RWPE1 (cell line): ENCODE data around the gene AKT1.

Experiments used
- CTCF ChIA-PET: fragments of 350-600 bp; sonication (Branson Sonifier 250); formaldehyde crosslinking; extraction: SDS; loops from one replicate; lab custom pipeline; 2021; lab: Yijun Ruan, JAX
- POLR2A ChIA-PET: fragments of 400-600 bp; formaldehyde crosslinking; extraction: SDS; loops from one replicate; lab custom pipeline; 2020; ENCODE audit warnings: antibody characterized with exemption; ENCODE audit not compliant: low non-redundant PET; lab: Yijun Ruan, JAX
- DNase-seq: peaks from one replicate; pipeline ENCODE4 v3.0.0; 2012; ENCODE audit warnings: low spot score
- H3K27ac ChIP-seq: fragments of 450-650 bp; 2 replicates; pipeline ENCODE4 v1.5.1; 2017
- TF ChIP-seq, protein P1 (sequence below): fragments of 450-650 bp; conservative IDR thresholded peaks from 2 replicates; pipeline ENCODE4 v1.5.1; 2017; ENCODE audit warnings: low read depth, mild to moderate bottlenecking

Gene AKT1

GRCh38 chr14:104766256-104766862, 29.2 kb downstream of the AKT1 start:
- ChIA-PET CTCF (interaction anchor here (0.7 to 1.0 kb wide), 2 partner anchors 41 to 60 kb away, joined by 3 to 4 read pairs; no protein-coding TSS in a partner anchor), POLR2A (no interaction called here)
- H3K27ac ChIP-seq = no peak overlapping the region
- DNase-seq = no peak
- TF ChIP-seq, protein P1, sequence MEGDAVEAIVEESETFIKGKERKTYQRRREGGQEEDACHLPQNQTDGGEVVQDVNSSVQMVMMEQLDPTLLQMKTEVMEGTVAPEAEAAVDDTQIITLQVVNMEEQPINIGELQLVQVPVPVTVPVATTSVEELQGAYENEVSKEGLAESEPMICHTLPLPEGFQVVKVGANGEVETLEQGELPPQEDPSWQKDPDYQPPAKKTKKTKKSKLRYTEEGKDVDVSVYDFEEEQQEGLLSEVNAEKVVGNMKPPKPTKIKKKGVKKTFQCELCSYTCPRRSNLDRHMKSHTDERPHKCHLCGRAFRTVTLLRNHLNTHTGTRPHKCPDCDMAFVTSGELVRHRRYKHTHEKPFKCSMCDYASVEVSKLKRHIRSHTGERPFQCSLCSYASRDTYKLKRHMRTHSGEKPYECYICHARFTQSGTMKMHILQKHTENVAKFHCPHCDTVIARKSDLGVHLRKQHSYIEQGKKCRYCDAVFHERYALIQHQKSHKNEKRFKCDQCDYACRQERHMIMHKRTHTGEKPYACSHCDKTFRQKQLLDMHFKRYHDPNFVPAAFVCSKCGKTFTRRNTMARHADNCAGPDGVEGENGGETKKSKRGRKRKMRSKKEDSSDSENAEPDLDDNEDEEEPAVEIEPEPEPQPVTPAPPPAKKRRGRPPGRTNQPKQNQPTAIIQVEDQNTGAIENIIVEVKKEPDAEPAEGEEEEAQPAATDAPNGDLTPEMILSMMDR = no peak

DNA sequence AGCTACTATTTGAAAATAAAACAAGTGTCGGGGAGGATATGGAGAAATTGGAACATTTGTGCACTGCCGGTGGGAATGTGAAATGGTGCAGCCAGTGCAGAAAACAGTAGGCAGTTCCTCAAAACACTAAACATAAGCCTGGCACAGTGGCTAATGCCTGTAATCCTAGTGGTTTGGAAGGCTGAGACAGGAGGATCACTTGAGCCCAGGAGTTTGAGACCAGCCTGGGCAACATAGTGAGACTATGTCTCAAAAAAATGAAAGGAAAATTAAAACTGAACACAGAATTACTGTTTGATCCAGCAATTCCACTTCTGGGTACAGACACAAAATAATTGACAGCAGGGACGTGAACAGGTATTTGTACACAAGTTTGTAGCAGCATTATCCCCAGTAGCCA, 30.0 kb downstream of the AKT1 start:
- ChIA-PET CTCF (no interaction called here), POLR2A (no interaction called here)
- no peak for DNase-seq
- TF ChIP-seq, protein P1 = no peak
- no peak overlapping the region for H3K27ac ChIP-seq

DNA sequence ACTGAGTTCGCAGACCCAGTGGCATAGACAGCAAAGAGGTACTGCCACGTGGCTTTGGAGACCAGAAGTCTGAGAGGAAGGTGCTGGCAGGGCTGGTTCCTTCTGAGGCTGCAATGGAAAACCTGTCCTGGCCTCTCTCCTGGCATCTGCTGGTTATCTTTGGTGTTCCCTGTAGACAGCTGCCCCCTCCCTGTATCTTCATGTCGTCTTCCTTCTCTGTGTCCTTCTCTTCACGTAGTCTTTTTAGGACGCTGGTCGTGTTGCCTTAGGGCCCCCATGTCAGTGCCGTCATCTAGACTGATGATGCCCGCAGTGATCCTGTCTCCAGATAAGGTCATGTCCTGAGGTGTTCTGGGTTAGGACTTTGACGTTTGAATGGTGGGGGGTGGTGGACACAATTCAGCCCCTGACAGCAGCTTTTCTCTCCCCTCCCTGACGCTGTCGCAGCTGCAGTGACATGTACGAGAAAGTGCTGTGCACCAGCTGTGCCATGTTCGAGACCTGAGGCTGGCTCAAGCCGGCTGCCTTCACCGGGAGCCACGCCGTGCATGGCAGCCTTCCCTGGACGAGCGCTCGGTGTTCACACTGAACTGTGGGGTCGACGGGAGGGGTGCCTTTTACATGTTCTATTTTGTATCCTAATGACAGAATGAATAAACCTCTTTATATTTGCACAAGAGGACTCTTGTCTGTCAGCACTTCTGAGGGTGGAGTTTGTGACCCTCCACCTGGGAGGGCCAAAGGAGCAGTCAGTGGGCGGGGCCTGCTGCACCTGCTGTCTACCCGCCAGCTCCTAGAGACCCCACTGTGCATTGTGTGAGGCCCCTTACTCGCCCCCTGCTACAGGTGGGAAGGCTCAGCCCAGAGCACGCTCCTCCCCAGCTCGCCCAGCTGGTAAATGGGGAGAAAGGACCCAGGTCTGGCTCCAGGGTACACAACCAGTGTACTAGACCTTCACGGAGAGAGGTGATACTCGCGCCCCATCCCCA, 36.3 kb downstream of the AKT1 start:
- ChIA-PET CTCF (interaction anchor here (1.0 kb wide), 1 partner anchor 9 kb away, joined by 3 read pairs; no protein-coding TSS in a partner anchor), POLR2A (no interaction called here)
- peak overlapping the region; percentile 31 for H3K27ac ChIP-seq
- TF ChIP-seq, protein P1 = no peak
- no peak for DNase-seq

DNA sequence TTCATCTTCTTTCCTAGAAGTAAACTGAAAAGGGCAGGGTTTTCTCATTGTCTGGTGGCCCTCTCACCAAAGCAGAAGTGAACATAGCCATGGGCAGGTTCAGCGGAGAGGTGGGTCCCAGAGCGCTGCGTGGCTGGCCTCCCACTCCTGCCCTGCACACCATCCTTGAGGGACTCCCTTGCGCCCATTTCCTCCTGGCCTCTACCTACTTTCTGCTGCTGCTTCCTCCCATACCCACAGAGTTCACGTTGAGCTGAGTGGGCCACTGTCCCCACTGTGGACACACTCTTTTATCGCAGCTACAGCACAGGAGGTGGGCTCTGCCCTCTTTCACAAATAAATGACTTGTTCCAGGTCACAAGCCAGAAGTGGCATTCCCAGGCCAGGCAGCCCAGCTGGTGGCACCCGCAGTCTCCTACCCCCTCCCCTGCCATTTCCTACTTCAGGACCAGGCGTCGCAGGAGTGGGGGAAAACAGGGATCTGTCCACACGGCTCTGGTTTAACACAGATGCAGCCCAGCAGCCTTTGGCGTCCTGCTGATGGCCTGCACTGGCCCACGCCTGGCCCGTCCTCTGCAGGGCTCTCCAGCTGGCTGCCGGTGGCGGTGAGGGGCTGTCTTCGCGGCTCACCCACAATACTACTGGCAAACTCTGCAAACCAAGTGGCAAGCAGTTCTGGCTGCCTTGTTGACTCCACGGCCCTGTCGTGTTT, 37.7 kb downstream of the AKT1 start:
- TF ChIP-seq, protein P1 = no peak
- CTCF ChIA-PET = no interaction called here
- DNase-seq = no peak
- peak overlapping the region; percentile 31 for H3K27ac ChIP-seq
- POLR2A ChIA-PET = no interaction called here

DNA sequence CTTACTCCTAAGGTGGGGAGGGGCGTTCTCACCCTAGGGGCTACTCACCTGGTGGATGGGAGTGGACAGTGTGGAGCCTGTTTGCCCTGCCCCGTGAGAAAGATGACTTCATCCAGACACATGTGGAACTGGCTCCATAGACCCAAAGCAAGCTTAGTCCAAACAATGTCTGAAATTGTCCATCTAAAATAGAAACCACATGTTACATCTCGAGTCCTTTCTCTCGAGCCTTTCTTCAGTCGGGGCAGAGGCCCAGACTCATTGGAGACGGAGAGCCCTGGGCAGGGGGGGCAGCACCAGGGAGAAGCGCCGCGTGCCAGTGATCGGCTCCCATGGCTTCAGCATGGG, 38.3 kb downstream of the AKT1 start:
- DNase-seq = no peak
- TF ChIP-seq, protein P1 = no peak
- ChIA-PET CTCF (interaction anchor here (0.6 kb wide), 1 partner anchor 11 kb away, joined by 3 read pairs; no protein-coding TSS in a partner anchor), POLR2A (no interaction called here)
- peak overlapping the region; percentile 31 for H3K27ac ChIP-seq
